Stomach (tissue), 4 donors: ENCODE data around the gene SCO2.

Experiments
- POLR2A ChIP-seq, 4 donors: fragments of 450-650 bp; IDR thresholded peaks; one replicate each; pipeline ENCODE4 v1.6.1; 2016; ENCODE audit warnings: antibody characterized with exemption in 4 of 4, control low read depth in 2 of 4, mild to moderate bottlenecking in 1 of 4, moderate library complexity in 1 of 4
- TF ChIP-seq, protein P1 (sequence below), 7 experiments: fragments of 450-650 bp in 4 of 7; fragments of 200-600 bp in 3 of 7; sonication (generic) in 3 of 7; IDR thresholded peaks; one replicate each; pipeline ENCODE4 v1.5.1; 2016 to 2019; ENCODE audit warnings: antibody characterized with exemption in 7 of 7, control low read depth in 2 of 7, mild to moderate bottlenecking in 1 of 7

- no peak for TF ChIP-seq POLR2A (IDR thresholded peaks at IDR 0.05)
- TF ChIP-seq, protein P1, sequence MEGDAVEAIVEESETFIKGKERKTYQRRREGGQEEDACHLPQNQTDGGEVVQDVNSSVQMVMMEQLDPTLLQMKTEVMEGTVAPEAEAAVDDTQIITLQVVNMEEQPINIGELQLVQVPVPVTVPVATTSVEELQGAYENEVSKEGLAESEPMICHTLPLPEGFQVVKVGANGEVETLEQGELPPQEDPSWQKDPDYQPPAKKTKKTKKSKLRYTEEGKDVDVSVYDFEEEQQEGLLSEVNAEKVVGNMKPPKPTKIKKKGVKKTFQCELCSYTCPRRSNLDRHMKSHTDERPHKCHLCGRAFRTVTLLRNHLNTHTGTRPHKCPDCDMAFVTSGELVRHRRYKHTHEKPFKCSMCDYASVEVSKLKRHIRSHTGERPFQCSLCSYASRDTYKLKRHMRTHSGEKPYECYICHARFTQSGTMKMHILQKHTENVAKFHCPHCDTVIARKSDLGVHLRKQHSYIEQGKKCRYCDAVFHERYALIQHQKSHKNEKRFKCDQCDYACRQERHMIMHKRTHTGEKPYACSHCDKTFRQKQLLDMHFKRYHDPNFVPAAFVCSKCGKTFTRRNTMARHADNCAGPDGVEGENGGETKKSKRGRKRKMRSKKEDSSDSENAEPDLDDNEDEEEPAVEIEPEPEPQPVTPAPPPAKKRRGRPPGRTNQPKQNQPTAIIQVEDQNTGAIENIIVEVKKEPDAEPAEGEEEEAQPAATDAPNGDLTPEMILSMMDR (IDR thresholded peaks at IDR 0.05), result no peak
Measured at GRCh38 chr22:50535113-50535512, 9.7 kb upstream of the SCO2 start.
